Right renal pelvis (tissue), 4 donors: ENCODE data around the gene ULK4. TPM values are rescaled to one million over a fixed set of nuclear protein-coding genes. Genes with fewer than 3 reads are reported as not detected.
"Not testable (repeated sequence)": the region's sequence is repeated elsewhere in the genome, so short reads cannot be mapped to it uniquely, and the experiment has no call there.

ENCODE experiments used
- DNase-seq, 4 donors: peaks; one replicate each; pipeline ENCODE4 v3.0.0-alpha.2; 2013; ENCODE audit warnings: low read depth in 4 of 4, low spot score in 3 of 4, missing footprints in 1 of 4
- polyA plus RNA-seq, 4 donors: library from polyadenylated mRNA; unstranded; fragments of 120-200 nt; gene quantifications; one replicate each; pipeline ENCODE4 v1.2.1, GENCODE V29; 2013; ENCODE audit not compliant: insufficient read length in 4 of 4

The ULK4 gene
- polyA plus RNA-seq, 4 donors: 4.2 to 6.1 (median 4.6) TPM

DNA sequence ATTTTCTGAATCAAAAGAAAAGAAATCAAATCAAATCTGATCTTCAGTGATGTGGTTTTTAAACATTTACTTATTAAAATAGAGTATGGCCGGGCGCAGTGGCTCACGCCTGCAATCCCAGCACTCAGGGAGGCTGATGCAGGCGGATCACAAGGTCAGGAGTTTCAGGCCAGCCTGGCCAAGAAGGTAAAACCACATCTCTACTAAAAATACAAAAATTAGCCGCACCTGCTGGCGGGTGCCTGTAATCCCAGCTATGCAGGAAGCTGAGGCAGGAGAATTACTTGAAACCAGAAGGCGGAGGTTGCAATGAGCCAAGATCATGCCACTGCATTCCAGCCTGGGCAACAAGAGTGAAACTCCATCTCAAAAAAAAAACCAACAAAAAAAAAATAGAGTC is 169.1 kb downstream of the ULK4 start:
- DNase-seq: no peak

GRCh38 chr3:41769106-41769505 is 192.8 kb downstream of the ULK4 start:
- DNase-seq: no peak

- DNase-seq: no peak
Measured at GRCh38 chr3:41768363-41768762, 193.5 kb downstream of the ULK4 start.

DNA sequence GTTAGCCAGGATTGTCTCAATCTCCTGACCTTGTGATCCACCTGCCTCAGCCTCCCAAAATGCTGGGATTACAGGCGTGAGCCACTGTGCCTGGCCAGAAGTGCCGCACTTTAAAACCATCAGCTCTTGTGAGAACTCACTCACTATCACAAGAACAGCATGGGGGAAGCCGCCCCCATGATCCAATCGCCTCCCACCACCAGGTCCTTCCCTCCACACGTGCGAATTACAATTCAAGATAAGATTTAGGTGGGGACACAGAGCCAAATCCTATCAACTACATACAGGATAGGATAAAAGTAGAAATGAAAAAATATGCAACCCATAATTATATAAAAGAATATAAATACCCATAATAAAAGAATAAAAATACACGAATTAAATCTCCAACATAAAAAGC is 199.0 kb downstream of the ULK4 start:
- DNase-seq: not testable (repeated sequence)

- DNase-seq: no peak
Measured at GRCh38 chr3:41753651-41754050, 208.3 kb downstream of the ULK4 start.

- no peak for DNase-seq
Measured at GRCh38 chr3:41751597-41751996, 210.3 kb downstream of the ULK4 start.

- no peak for DNase-seq
Measured at GRCh38 chr3:41749988-41750387, 211.9 kb downstream of the ULK4 start.

- DNase-seq: no peak
Measured at GRCh38 chr3:41746215-41746614, 215.7 kb downstream of the ULK4 start.

GRCh38 chr3:41742121-41742520 is 219.8 kb downstream of the ULK4 start:
- no peak for DNase-seq

- DNase-seq: no peak
Measured at GRCh38 chr3:41740374-41740886, 221.5 kb downstream of the ULK4 start.

DNA sequence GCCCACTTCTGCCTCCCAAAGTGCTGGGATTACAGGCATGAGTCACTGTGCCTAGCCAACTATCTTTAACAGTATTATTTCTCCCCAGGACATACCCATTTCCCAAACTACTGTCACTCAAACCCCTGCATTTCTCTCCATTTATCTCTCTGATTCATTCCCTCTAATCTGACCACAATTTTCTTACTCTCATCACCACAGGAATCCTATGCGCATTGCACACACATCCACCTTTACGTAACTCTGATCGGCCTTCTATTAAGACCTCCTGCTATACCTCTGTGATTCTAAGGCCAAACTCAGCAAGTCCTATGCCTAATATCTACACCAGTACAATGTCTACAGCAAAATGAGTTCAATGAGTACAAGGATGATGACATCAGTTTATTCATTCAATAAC is 235.0 kb downstream of the ULK4 start:
- DNase-seq: no peak

- DNase-seq: no peak
Measured at GRCh38 chr3:41717641-41718040, 244.3 kb downstream of the ULK4 start.

- peak in 2 of 4 donors; percentile 18 to 47 for DNase-seq
Measured at GRCh38 chr3:41716471-41716870, 245.4 kb downstream of the ULK4 start.

GRCh38 chr3:41715376-41715775 is 246.5 kb downstream of the ULK4 start:
- DNase-seq: no peak

DNA sequence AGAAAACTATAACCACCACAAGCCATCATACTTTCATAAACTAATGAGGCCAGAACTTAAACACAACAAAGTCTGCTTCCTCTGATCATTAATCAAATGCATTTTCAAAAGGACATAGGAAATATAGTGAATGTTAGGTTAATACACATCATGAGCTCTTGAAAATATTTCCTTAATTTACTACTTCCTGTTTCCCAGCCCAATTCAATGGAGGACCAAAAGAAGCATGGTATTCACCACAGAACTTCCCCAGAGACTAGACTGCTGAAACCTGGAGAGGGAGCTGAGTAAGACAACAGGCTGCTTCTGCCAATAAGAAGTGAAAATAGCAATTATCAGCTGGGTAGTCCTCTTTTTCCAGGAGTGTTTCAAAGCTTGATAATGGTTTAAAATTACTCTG is 250.3 kb downstream of the ULK4 start:
- DNase-seq: peak in 1 of 4 donors; percentile 31

- DNase-seq: no peak
Measured at GRCh38 chr3:41710646-41711388, 251.1 kb downstream of the ULK4 start.

GRCh38 chr3:41709213-41709612 is 252.7 kb downstream of the ULK4 start:
- not testable (repeated sequence) for DNase-seq

- DNase-seq: no peak
Measured at GRCh38 chr3:41708176-41708575, 253.7 kb downstream of the ULK4 start.

- no peak for DNase-seq
Measured at GRCh38 chr3:41705893-41706292, 256.0 kb downstream of the ULK4 start.

GRCh38 chr3:41701191-41701698 is 260.7 kb downstream of the ULK4 start:
- DNase-seq: no peak

DNA sequence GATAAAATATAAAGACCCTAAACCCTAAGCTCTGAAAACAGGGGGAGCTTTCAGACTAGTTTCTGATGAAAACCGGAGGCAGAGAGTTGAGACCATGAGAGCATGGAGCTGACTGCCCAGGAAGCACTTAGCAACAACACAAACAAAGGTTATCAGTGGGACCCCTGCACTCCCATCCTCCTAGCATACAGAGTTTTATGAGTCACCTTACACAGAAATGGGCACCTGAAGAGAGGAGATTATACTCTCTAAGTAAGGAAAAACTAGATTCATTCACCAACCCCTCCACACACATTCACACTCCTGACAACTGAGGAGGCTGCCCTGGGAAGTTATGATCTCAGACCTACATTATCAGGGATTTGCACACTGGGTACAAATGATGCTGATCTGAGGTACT is 261.7 kb downstream of the ULK4 start:
- DNase-seq: no peak

DNA sequence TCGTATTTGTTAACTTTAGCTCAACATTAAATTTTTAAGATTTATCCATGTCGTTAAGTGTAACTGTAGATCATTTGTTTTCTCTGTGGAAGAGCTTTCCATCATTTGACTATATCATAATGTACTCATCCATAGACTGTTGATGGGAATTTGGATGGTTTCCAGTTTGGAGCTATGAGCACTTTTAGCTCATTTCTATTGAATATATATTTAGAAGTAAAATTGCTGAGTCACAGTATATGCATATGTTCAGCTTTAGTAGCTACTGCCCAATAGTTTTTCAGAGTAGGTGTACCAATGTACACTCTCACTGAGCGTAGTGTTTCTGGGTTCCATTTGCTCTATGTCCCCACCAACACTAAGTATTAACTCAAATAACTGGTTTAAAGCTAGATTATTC is 263.0 kb downstream of the ULK4 start:
- DNase-seq: no peak
